NCI-H2029 treated with DMSO at 0.1 percent for 48 hours (cell line): Measurements from ENCODE around the gene RHOA.
"Not testable (repeated sequence)": the region's sequence is repeated elsewhere in the genome, so short reads cannot be mapped to it uniquely, and the experiment has no call there.

Experiments
- DNase-seq: peaks from one replicate; lab custom pipeline; 2025; lab: John Stamatoyannopoulos, UW

The RHOA gene

DNA sequence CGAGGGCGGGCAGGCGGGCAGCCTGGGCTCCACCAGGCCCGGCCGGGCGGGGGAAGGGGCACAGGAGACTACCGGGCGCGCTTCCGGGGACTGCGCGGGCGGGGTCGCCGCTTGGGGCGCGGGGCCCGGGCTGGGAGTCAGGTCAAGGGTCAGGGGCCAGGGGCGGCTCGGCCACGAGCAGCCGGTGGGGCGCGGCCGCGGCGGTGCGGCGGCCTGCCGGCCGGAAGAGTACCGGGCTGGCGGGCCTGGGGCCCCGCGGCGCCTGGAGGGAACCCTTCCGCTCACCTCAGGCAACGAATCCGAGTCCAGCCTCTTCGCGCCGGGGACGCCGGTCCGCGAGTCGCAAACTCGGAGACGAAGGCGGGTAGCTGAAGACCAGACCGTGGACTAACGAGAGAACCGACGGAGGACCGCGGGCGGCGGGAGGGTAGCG lies 225 bp downstream of the RHOA start:
- no peak for DNase-seq

DNA sequence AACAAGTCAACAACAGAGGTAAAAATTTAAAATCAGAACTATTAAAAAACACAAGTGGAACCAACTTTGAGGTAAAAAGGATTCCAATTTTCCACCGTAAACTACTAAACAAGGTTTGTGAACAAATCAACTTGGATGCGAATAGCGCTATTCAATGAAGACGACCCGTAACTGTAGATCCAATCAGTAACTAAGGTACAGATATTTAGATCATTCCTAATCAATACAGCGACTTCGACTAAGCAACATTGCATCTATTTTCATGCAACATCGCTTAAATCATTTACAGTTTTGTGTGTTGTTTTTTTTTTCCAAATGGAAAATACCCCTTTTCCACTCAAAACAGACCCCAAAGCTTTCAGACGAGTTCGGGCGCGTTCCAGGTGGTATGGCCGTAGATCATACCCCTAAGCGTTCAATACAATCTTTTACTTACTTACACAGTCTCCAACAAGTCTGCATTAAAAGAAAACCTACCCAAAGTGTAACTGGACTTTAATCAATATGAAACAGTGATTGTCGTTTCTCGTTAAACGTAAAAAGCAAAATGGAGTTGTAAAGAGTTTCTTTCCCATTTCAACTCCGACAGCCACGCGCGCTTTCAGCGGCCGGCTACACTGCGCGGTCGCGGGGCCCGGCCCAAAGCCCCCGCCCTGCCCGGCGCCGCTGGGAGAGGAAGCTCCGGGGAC lies 786 bp downstream of the RHOA start:
- no peak for DNase-seq

DNA sequence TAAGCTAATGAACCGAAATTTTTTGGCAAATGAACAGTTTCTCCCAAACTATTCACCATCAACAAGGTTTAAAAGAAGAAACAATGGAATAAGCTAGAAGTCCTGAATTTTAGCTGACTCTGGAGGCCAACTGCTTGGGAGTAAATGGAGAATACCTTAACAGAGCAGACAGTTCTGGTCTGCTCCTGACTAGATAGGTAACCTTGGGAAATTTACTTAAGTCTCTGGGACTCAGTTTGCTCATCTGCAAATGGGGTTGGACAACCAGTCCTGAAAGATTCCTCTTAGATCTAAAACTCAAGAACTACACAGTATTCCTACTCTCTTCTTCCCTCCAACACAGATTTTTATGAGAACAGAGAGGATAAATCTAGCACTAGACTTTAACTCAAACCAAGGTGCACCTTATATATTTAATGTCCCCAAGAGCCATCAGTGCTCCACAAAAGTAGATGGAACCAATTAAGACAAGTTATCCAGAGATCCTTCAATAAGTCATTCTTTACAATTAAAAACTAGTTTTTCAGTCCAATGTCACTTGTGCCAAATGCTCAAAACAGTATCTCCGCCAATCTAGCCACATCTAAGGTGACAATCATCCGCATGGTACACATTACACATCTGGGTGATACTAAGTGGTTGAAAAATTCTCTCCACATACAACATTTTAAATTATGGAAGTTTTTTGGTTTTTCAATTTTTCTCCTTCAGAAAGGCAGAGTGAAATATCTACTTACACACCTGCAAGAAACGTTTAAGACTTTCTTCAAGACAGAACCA lies 1.5 kb downstream of the RHOA start:
- DNase-seq: no peak

DNA sequence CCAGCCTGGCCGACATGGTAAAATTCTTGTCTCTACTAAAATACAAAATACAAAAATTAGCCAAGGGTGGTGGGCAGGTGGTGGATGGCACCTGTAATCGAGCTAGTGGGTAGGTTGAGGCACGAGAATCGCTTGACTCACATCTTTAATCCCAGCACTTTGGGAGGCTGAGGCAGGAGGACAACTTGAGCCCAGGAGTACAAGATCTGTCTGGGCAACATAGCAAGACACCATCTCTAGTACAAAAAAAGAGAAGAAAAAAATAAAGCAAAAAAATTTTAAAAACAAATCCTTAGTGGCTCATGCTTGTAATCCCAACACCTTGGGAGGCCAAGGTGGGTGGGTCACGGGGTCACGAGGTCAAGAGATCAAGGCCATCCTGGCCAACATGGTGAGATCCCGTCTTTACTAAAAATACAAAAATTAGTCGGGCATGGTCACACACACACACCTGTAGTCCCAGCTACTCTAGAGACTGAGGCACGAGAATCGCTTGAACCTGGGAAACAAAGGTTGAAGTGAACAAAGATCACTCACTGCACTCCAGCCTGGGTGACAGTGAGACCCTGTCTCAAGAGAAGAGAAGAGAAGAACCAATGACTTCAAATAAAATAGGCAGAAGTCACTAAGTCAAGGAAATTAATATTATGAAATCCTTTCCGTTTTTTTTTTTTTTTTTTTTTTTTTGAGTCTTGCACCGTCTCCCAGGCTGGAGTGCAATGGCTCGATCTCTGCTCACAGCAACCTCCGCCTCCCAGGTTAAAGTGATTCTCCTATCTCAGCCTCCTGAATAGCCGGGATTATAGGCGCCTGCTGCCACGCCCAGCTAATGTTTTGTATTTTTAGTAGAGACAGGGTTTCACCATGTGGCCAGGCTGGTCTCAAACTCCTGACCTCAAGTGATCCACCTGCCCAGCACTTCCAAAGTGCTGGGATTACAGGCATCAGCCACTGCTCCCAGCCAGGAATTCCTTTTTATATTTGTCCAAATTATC lies 4.9 kb downstream of the RHOA start:
- DNase-seq: no peak

DNA sequence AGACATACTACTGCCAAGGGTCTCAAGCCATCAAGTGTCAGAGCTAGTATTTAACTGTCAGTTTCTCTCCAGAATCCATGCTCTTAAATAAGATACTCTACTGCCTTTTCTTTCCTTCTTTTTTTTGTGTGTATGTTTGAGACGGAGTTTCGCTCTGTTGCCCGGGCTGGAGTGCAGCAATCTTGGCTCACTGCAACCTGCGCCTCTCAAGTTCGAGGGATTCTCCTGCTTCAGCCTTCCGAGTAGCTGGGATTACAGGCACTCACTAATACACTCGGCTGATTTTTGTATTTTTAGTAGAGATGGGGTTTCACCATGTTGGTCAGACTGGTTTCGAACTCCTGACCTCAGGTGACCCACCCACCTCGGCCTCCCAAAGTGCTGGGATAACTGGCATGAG lies 6.2 kb downstream of the RHOA start:
- DNase-seq: not testable (repeated sequence)

DNA sequence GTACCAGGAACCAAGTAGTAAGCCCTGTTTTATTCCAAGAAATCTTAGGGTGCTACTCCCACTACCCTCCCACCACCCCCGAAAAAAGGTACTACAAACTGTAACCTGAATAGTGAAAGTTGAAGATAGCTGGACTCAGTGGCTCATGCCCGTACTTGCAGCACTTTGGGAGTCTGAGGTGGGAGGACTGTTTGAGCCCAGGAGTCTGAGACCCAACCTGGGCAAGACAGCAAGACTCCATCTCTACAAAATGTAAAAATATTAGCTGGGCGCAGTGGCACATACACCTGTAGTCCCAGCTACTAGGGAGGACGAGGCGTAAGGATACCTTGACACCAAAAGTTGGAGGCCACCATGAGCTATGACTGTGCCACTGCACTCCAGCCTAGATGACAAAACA lies 7.9 kb downstream of the RHOA start:
- no peak for DNase-seq

DNA sequence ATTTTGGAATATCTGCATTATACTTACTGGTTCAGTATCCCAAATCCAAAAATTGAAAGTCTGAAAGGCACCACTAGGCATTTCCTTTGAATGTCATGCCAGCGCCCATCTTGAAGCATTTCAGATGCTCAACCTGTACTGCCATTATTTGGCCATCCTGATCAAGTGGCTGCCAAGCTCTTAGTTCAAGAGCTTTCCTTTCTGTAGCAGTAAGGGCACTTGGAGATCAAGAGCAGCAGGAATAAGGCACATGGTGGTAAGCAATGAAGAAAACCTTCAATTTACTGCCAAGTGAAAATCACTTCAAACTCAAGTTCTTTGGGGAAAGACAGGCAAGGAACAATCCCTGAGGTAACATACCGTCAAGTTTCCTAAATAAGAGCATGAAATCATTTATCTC lies 10.0 kb downstream of the RHOA start:
- DNase-seq: peak; percentile 28

DNA sequence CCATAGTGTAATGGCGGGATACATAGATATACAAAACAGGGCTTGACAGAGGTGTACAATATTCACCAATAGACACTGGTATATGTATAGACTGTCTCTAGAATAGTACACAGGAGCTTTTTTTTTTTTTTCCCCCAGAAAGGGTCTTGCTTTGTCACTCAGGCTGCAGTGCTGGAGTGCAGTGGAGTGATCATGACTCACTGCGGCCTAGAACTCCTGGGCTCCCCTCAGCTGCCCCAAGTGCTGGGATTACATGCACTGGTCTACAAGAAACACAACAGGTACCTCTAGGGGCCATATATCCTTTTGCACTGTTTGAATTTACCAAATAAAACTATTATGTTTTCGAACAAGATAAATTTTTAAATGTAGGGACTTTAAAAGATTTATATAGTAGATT lies 12.3 kb downstream of the RHOA start:
- DNase-seq: no peak

DNA sequence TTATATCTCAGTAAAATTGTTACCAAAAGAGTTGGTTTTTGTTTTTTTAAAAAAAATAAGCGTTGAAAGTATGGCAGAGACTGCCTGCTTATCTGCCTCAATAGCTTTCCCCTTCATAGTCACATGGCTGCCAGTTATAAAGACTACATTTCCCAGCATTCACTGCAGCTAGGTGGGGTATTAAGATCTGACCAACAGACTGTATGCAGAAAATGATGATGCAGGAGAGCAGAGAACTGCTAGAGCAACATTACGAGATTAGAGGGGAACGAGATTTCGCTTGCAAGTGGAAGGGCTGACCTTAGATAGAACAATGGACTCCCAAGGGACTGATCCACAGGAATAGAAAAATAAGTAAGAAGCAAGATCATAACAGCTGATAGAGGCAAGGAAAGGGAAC lies 14.3 kb downstream of the RHOA start:
- DNase-seq: no peak

DNA sequence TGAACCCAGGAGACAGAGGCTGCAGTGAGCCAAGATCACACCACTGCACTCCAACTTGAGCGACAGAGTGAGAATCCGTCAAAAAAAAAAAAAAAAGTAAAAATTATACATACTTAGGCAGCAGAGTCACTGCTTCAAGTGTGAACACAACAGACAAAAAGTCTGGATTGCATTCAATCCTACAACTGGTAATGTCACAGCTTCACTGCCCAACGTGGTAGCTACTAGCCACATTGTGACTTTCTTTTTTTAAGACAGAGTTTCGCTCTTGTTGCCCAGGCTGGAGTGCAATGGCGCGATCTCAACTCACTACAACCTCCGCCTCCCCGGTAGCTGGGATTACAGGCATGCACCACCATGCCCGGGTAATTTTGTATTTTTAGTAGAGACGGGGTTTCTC lies 20.5 kb downstream of the RHOA start:
- not testable (repeated sequence) for DNase-seq

DNA sequence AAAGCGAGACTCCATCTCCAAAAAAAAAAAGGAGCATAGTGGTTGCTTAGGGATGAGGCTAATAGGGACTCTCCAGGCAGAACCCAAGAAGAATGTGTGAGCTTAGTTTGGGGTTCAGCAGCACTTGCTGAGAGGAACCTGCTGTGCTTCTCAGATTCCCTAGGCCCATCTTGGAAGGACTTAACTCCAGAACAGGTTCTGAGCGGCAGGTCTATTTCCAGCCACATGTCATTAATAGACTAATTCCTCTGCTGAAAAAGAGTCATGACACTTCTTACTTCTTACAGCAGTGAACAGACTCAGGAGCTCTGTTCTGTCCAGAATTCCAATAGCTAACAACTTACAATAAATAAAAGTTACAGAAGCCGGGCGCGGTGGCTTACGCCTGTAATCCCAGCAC lies 22.5 kb downstream of the RHOA start:
- no peak for DNase-seq

DNA sequence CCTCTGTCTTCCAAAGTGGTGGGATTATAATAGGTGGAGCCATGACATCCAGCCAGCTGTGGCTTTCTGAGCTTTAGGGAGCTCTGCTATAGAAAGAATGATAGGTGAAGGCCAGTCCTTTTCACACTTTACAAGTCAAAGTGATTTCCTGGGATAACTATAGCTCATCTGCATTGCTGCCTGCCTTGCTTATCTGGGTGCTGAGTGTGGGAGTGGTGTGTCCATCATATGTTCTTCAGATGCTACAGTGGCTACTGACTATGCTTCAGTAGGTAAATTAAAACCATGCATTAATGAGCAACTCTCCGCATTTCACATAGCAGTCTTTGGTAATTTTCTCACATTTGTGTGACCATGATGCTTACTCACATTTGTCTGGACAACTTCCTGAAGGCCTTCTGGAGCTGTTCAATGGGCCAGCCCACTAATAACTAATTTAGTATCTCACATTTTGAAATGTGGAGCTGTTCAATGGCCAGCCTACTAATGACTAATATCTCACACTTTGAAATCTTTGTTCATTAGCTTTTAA lies 23.4 kb downstream of the RHOA start:
- DNase-seq: no peak

DNA sequence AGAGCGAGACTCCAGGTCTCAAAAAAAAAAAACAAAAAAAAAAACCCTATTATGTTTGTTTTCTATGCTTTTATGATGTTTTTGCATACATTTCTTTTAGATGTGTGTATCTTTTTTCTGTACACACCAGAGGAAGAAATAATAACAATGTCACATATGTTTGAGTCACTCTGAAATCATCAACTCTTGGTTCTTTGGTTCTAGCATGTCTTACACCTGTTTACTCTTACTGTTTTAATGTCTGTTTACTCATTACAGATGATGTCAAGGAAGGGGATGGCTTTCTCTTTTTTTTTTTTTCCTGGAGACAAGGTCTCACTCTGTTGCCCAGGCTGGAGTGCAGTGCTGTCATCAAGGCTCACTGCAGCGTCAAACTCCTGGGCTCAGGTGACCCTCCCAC lies 24.1 kb downstream of the RHOA start:
- no peak for DNase-seq

DNA sequence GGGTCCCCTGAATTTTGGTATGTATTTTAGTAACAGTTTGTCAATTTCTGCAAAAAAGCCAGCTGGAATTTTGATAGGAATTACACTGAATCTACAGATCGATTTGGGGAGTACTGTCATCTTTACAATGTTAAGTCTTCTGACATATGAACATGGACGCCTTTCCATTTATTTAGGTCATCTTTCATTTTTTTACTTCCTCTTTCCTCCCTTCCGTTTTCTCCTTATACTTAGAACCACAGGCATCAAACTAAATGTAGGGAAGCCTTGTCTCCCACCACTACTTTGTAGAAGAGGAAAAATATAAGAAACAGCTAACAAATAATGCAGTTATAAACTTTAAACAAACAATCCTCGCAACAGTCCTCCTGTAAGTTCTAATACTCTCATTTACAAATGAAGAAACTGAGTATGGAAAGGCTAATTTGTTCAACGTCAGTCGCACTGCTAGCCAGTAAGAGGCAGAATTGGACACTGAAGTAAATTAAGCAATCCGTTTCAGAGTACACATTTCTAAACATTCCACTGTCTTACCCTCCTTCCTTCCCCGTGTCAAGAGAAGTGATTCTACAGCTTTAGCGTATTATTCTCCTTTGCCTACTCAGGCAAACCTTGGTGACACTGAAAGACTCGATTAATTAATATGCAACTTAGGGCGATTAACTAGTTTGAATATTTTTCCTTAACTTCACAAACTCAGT lies 25.6 kb downstream of the RHOA start:
- DNase-seq: no peak

DNA sequence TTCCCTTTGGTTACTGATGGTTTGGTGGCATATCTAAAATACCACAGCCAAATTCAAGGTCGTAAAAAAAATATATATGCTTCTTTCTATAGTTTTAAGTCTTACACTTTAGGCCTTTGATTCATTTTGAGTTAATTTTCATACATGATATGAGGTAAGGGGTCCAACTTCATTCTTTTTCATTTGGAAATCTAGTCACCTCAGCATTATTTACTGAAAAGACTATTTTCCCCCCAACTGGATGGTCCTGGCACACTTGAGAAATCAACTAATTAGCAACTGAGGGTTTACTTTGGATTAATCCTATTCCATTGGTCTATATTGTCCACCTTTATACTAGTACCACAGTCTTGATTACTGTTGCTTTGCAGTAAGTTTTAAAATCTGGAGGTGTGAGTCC lies 26.2 kb downstream of the RHOA start:
- DNase-seq: no peak

DNA sequence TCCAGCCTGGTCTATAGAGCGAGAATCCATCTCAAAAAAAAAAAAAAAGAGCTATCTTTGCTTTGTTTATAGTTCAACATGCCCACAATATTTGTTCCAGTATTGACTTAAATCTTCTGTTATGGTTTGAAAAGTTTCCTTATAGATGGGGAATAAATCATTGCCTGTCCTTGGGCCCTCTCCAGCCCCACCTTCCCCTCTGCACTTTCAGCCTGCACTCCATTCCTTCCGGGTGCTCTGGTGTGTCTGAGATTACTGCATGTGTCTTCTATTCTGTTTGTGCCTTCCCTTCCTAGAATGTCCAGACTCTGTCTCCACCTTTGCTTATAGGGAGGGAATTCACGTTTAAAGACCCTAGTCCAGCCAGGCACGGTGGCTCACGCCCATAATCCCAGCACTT lies 28.4 kb downstream of the RHOA start:
- no peak for DNase-seq

DNA sequence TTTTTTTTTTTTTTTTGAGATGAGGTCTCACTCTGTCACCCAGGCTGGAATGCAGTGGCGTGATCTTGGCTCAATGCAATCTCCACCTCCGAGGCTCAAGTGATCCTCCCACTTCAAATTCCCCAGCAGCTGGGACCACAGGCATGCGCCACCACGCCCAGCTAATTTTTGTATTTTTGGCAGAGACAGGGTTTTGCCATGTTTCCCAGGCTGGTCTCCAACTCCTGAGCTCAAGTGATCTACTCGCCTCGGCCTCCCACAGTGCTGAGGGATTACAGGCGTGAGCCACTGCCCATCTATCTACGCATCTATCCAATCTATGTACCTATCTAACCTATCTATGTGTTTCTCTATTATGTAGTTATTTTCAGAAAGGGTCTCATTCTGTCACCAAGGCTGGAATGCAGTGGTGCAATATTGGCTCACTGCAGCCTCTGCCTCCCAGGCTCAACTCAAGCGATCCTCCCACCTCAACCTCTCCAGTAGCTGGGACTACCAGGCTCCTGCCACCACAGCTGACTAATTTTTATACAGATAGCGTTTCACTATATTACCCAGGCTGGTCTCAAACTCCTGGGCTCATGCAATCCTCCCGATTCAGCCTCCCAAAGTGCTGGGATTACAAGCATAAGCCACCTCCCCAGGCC lies 33.4 kb downstream of the RHOA start:
- DNase-seq: no peak

DNA sequence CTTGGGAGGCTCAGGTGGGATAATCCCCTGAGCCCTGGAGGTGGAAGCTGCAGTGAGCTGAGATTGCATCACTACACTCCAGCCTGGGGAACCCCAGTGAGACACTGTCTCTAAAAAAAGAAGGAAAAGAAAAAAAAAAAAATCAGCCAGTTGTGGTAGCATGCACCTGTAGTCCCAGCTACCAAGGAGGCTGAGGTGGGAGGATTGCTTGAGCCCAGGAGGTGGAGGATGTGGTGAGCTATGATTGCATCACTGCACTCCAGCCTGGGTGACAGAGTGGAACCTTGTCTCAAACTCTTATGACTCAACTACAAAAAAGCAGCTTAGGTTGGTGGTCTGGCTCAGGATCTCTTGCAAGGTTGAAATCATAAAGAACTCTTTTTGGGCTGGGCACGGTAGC lies 34.3 kb downstream of the RHOA start:
- DNase-seq: no peak

DNA sequence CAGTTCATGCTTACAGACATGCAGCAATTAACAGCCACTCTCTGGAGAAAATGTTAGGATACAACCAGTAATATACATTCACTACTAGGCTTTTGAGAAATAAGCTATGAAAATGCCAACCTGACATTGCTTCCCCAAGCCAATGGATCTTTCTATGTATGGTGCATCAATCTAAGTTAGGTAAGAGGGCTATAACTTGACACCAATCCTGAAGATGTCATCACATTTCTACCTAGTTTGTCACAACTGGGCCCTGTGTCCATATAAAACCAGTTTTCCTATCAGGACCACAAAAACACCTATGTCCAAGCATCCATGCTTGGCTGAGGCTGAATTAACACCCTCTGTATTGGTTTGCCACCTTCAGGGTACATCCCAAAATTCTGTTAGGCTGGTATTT lies 39.8 kb downstream of the RHOA start:
- DNase-seq: no peak

DNA sequence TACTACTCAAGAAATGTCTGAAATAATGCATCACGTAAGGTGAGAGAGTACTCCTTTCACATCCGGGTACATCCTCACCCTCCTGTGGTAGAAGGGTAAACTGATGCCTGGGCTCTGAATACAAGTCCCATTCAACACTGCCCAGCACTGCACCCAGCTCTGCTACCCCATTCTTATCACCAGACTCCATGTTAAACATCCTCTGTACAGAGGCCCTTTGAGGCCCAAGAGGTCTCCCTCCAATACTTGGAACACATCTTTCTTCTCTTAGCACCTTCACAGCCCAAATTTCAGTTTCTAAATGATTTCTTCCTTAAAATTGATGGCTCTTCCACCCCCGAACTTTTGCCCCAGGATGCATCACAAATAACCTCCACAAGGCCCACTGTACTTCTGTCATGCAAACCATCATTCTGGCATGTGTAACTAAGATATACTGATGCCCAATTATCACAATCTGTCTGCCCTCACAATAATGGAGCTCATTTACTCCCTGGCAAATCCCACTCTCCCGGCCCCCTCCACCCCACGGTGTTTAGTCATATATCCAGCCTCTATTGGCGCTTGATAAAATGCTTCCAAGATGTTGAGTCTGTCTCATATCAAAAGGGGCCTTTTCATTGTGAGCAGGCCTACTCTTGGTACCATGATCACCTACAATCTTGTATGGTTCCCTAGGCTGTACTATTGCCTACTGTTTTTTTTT lies 41.0 kb downstream of the RHOA start:
- DNase-seq: no peak

DNA sequence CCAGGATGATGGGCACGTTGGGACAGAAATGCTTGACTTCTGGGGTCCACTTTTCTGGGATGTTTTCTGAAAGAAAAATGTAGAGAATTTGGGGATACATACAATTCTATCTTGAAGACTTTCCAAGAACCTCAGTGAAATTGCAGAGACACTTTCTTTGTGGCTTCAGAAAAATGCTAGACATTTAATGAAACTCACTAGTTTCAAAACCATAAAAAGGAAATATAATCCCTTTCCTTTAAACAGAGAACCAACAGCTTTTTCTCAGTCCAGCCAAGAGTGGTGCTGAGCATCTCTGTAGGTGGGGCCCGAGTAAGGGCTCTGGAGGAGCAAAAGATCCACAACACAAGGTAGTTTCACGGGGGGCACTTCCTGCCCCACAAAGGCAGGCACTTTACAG lies 49.2 kb downstream of the RHOA start:
- DNase-seq: no peak
